ENCODE measurements around the gene SCNM1. TPM values are rescaled to one million over a fixed set of nuclear protein-coding genes. Genes with fewer than 3 reads are reported as not detected.

Gene SCNM1
- polyA plus RNA-seq, 1 donor from 2014 or later: 106 TPM

- H4K20me1 ChIP-seq (ENCODE audit: insufficient read depth): no peaks in the 10 kb centered on the region
- peak; percentile 26 for TF ChIP-seq RAD21 (conservative IDR thresholded peaks at IDR 0.05)
- TF ChIP-seq SMC3 (conservative IDR thresholded peaks at IDR 0.05; ENCODE audit: poor library complexity): peak; percentile 46
- no peak for TF ChIP-seq EZH2 (IDR thresholded peaks at IDR 0.05; ENCODE audit: borderline replicate concordance, insufficient read depth, low read length, poor library complexity, severe bottlenecking)
- TF ChIP-seq, protein P1, sequence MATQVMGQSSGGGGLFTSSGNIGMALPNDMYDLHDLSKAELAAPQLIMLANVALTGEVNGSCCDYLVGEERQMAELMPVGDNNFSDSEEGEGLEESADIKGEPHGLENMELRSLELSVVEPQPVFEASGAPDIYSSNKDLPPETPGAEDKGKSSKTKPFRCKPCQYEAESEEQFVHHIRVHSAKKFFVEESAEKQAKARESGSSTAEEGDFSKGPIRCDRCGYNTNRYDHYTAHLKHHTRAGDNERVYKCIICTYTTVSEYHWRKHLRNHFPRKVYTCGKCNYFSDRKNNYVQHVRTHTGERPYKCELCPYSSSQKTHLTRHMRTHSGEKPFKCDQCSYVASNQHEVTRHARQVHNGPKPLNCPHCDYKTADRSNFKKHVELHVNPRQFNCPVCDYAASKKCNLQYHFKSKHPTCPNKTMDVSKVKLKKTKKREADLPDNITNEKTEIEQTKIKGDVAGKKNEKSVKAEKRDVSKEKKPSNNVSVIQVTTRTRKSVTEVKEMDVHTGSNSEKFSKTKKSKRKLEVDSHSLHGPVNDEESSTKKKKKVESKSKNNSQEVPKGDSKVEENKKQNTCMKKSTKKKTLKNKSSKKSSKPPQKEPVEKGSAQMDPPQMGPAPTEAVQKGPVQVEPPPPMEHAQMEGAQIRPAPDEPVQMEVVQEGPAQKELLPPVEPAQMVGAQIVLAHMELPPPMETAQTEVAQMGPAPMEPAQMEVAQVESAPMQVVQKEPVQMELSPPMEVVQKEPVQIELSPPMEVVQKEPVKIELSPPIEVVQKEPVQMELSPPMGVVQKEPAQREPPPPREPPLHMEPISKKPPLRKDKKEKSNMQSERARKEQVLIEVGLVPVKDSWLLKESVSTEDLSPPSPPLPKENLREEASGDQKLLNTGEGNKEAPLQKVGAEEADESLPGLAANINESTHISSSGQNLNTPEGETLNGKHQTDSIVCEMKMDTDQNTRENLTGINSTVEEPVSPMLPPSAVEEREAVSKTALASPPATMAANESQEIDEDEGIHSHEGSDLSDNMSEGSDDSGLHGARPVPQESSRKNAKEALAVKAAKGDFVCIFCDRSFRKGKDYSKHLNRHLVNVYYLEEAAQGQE (IDR thresholded peaks at IDR 0.05; ENCODE audit: borderline replicate concordance): peak; percentile 57
- no peak for TF ChIP-seq EP300 (conservative IDR thresholded peaks at IDR 0.05; ENCODE audit: poor library complexity, severe bottlenecking)
- TF ChIP-seq CTCF (IDR thresholded peaks at IDR 0.05; ENCODE audit: poor library complexity, severe bottlenecking): peak; percentile 38
- peak; percentile 99 for TF ChIP-seq POLR2AphosphoS5 (IDR thresholded peaks at IDR 0.05)
- peak; percentile 84 for TF ChIP-seq MXI1 (conservative IDR thresholded peaks at IDR 0.05; ENCODE audit: poor library complexity, severe bottlenecking)
- peak; percentile 77 for TF ChIP-seq TAF1 (IDR thresholded peaks at IDR 0.05; ENCODE audit: low read depth)
- peak within 1 kb of the TSS; percentile 70 for H3K4me3 ChIP-seq (ENCODE audit: low read length)
- peak within 1 kb of the TSS; percentile 87 for H3K9ac ChIP-seq (ENCODE audit: low read length)
- peak within 1 kb of the TSS; percentile 83 for H3K4me2 ChIP-seq (ENCODE audit: low read length)
- peak within 1 kb of the TSS; percentile 93 for H3K27ac ChIP-seq (ENCODE audit: low read length)
- H3F3A ChIP-seq (ENCODE audit: insufficient read depth, low read length, poor library complexity, severe bottlenecking): no peaks in the 10 kb centered on the region
- H3K9me2 ChIP-seq (ENCODE audit: insufficient read depth, low read length): no peaks in the 10 kb centered on the region
- H2AFZ ChIP-seq (ENCODE audit: low read depth, low read length): peak within 1 kb of the TSS; percentile 48
- peaks cover 5% of the 10 kb centered on the region for H3K27me3 ChIP-seq (ENCODE audit: insufficient read depth, low read depth, low read length)
- H3K79me2 ChIP-seq (replicated peaks; ENCODE audit: insufficient read depth, low read length): peaks cover 28% of the 10 kb centered on the region
- no peaks in the 10 kb centered on the region for H3K36me3 ChIP-seq (ENCODE audit: insufficient read depth, low read length)
- no peaks in the 10 kb centered on the region for H3K9me3 ChIP-seq (ENCODE audit: low read length)
These were observed 23.9 kb downstream of the SCNM1 start, which contains the start of gene VPS72 for GRCh38 chr1:151189637-151190445. VPS72 (minus strand) TSS chr1:151190197; CDS start chr1:151190121, 76 bp downstream.

DNA sequence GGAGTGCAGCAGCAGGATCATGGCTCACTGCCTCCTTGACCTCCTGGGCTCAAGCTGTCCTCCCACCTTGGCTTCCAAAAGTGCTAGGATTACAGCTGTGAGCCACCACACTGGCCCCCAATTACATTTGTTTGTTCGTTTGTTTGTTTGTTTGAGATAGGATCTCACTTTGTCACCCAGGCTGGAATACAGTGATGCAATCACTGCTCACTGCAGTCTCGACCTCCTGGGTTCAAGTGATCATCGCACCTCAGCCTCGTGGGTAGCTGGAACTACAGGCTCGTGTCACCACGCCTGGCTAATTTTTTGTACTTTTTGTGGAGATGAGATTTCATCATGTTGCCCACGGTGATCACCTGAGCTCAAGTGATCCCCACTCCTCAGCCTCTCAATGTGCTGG lies 26.1 kb downstream of the SCNM1 start:
- Histone ChIP-seq H3K36me3 (ENCODE audit: insufficient read depth, low read length) (no peaks in the 10 kb centered on the region), H3K9ac (ENCODE audit: low read length) (no peak overlapping the region), H3K4me2 (ENCODE audit: low read length) (no peak overlapping the region), H3K4me3 (ENCODE audit: low read length) (no peak overlapping the region), H3K27me3 (ENCODE audit: insufficient read depth, low read depth, low read length) (peaks cover 5% of the 10 kb centered on the region), H2AFZ (ENCODE audit: low read depth, low read length) (no peak overlapping the region), H4K20me1 (ENCODE audit: insufficient read depth) (no peaks in the 10 kb centered on the region), H3K27ac (ENCODE audit: low read length) (no peak overlapping the region), H3K79me2 (replicated peaks; ENCODE audit: insufficient read depth, low read length) (peaks cover 25% of the 10 kb centered on the region), H3K9me2 (ENCODE audit: insufficient read depth, low read length) (no peaks in the 10 kb centered on the region), H3F3A (ENCODE audit: insufficient read depth, low read length, poor library complexity, severe bottlenecking) (no peaks in the 10 kb centered on the region), H3K9me3 (ENCODE audit: low read length) (no peaks in the 10 kb centered on the region)
- TF ChIP-seq SMC3 (conservative IDR thresholded peaks at IDR 0.05; ENCODE audit: poor library complexity) (no peak), EZH2 (IDR thresholded peaks at IDR 0.05; ENCODE audit: borderline replicate concordance, insufficient read depth, low read length, poor library complexity, severe bottlenecking) (no peak), CTCF (IDR thresholded peaks at IDR 0.05; ENCODE audit: poor library complexity, severe bottlenecking) (no peak), RAD21 (conservative IDR thresholded peaks at IDR 0.05) (no peak), EP300 (conservative IDR thresholded peaks at IDR 0.05; ENCODE audit: poor library complexity, severe bottlenecking) (no peak)
- TF ChIP-seq, protein P1 (IDR thresholded peaks at IDR 0.05; ENCODE audit: borderline replicate concordance): no peak

Data from neural cell (in vitro differentiated cells).